Small intestine (tissue), 7 donors: ENCODE data around the gene RBM6. TPM values are rescaled to one million over a fixed set of nuclear protein-coding genes. Genes with fewer than 3 reads are reported as not detected.

Experiments used
- DNase-seq, 2 donors: peaks; one replicate each; pipeline versions ENCODE4 v3.0.0 to v3.0.0-alpha.2; 2013
- FAIRE-seq: peaks from 2 replicates; lab custom pipeline; 2012; peaks lifted over from hg19 to GRCh38; lab: Jason Lieb, UNC
- H3K27ac ChIP-seq, 3 donors: one replicate each; pipeline ENCODE4 v1.5.1; 2013; ENCODE audit warnings: low read length in 2 of 3, mild to moderate bottlenecking in 2 of 3, control low read depth in 1 of 3, inconsistent platforms in 1 of 3, low read depth in 1 of 3, moderate library complexity in 1 of 3
- H3K27me3 ChIP-seq, 3 donors: one replicate each; pipeline ENCODE4 v1.6.1; 2013; ENCODE audit warnings: low read length in 3 of 3, inconsistent platforms in 1 of 3; ENCODE audit not compliant: control insufficient read depth in 3 of 3, insufficient read depth in 3 of 3
- H3K36me3 ChIP-seq, 3 donors: one replicate each; pipeline ENCODE4 v1.6.1; 2013; ENCODE audit warnings: low read length in 3 of 3, inconsistent platforms in 1 of 3, low read depth in 1 of 3, mild to moderate bottlenecking in 1 of 3, moderate library complexity in 1 of 3; ENCODE audit not compliant: control insufficient read depth in 3 of 3, insufficient read depth in 2 of 3
- H3K4me1 ChIP-seq, 3 donors: one replicate each; pipeline ENCODE4 v1.6.1; 2013; ENCODE audit warnings: low read length in 2 of 3, inconsistent platforms in 1 of 3, low read depth in 1 of 3, mild to moderate bottlenecking in 1 of 3, moderate library complexity in 1 of 3; ENCODE audit not compliant: control insufficient read depth in 3 of 3, insufficient read depth in 2 of 3
- H3K4me3 ChIP-seq, 3 donors: one replicate each; pipeline ENCODE4 v1.5.1; 2013; ENCODE audit warnings: low read length in 3 of 3, control low read depth in 1 of 3, inconsistent platforms in 1 of 3, low read depth in 1 of 3, mild to moderate bottlenecking in 1 of 3, moderate library complexity in 1 of 3
- H3K9me3 ChIP-seq, 2 donors: one replicate each; pipeline ENCODE4 v1.6.1; 2013; ENCODE audit warnings: low read depth in 1 of 2, low read length in 1 of 2; ENCODE audit not compliant: control insufficient read depth in 2 of 2, insufficient read depth in 1 of 2
- WGBS, 3 donors: extraction: QIAGEN DNeasy Blood & Tissue Kit; methylation state at CpG; one replicate each; pipeline ENCODE4 v1.1.7; 2013; 5-methylcytosine and 5-hydroxymethylcytosine counted together
- polyA plus RNA-seq, 4 donors: library from polyadenylated mRNA; stranded (reverse) in 3 of 4; unstranded in 1 of 4; fragments of 200-250 nt in 3 of 4; fragments of 120-200 nt in 1 of 4; gene quantifications; one replicate each; pipeline versions ENCODE4 v1.2.1 to v1.2.3, GENCODE V29; 2013
- donor health status: healthy with polysubstance abuse.
- donor health status: control.
- donor health status: control.
- donor health status: Bipolar disorder and iron deficiency.
- donor health status: healthy.

Gene RBM6
- polyA plus RNA-seq, 4 donors = 61.0 to 409 (median 167) TPM

DNA sequence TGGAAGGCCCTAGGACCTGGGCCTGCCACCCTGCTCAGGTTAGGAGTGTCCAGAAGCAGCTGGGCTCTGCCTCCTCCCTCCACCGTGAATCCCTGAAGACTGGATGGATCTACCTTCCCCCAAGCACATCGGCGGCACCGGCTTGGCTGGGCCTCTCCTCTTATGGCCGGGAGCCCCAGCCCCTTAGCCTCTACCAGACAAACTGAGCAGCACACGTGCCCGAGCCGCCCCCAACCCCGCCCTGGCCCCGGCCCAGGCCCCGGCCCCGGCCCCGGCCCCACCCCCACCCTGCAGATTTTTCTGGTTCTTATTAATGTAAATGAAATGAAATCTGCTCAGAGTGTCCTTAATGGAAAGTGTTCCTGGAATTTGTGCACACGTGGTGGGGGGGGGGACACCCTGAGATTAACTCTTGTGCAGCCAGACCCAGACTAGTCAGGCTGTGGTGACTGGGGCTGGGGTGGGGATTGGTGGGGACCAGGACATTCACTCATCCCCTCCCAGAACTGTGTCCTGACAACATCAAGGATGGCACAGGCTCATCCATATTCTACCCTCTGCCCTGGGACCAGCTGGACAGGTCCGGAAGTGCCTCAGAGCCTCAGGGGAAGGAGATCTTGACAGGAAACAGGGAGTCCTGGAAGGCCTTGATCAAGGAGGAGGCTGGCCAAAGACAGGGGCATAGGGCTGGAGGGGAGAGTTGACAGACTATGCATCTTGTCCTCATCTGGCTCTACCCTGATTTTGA is 184.3 kb downstream of the RBM6 start:
- H3K9me3 ChIP-seq = no peaks in the 10 kb centered on the region
- WGBS, 3 donors = 20 to 34% (median 24%) methylated on average over 15 of the region's 15 CpGs
- H3K4me3 ChIP-seq = no peak overlapping the region
- H3K36me3 ChIP-seq = peaks cover 0 to 34% (median 2%) of the 10 kb centered on the region in 3 donors
- FAIRE-seq (no peak), DNase-seq (no peak)
- H3K4me1 ChIP-seq = peaks cover 2 to 35% (median 10%) of the 10 kb centered on the region in 3 donors
- no peak overlapping the region for H3K27ac ChIP-seq
- peaks cover 0 to 12% (median 0%) of the 10 kb centered on the region in 3 donors for H3K27me3 ChIP-seq

DNA sequence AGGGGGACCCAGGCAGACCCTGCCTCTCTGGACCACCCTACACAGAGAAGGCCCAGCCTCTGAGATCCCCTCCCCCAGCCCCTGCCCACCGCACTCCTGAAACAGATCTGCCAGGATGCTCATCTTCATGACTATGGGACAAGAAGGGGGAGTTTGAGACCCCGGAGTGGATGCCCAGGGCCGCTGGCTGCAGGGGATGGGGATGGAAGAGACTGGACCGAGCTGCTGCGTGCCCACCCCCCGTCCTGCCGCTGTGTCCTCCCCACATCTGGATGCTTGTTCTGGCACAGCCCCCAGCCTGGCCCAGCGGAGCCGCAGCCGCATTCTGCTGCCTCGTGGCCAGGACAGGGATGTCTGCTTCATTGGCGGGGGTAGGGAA is 184.8 kb downstream of the RBM6 start:
- FAIRE-seq = no peak
- 54 to 84% (median 83%) methylated on average over 12 of the region's 12 CpGs for WGBS, 3 donors
- Histone ChIP-seq H3K27ac (no peak overlapping the region), H3K4me1 (peaks cover 2 to 35% (median 10%) of the 10 kb centered on the region in 3 donors), H3K9me3 (no peaks in the 10 kb centered on the region), H3K4me3 (no peak overlapping the region), H3K36me3 (peaks cover 0 to 29% (median 2%) of the 10 kb centered on the region in 3 donors), H3K27me3 (peaks cover 0 to 12% (median 0%) of the 10 kb centered on the region in 3 donors)
- no peak for DNase-seq

DNA sequence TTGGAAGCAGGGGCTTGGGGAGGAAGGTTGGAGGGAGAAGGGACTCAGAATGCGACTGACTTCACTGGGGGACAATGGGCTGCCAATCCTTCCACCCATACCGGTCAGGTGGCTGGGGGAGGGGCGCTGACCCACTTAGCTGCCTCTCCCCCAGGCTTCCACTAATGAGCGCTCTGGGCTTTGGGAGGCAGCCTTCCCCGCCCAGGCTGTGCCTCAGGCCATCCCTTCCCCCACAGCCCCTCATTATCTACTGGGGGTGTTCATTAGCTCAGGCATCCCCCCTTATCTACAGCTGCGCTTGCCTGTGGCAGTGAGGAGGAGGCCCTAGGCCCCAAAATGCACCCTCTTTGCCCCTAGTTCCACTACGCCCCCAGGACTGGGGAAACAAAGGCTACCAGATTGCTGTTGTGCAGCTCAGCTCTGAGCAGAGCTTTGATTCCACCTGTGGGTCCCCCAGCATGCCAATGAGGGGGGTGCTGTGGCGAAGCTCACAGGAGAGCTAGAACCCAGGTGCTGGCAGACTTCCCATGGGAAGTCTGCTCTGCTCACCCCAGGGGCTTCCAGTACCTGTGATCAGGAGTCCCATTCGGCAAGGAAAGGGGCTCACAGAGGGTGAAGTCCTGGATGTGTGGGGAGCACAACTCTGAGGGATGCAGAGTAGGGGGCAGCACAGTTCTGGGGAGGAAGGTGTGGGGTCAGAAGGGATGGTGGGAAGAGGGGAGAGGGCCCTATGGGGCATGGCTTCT is 185.8 kb downstream of the RBM6 start:
- peaks cover 0 to 15% (median 0%) of the 10 kb centered on the region in 3 donors for H3K27me3 ChIP-seq
- H3K27ac ChIP-seq = peak overlapping the region in 1 of 3 donors; percentile 23
- peaks cover 2 to 35% (median 10%) of the 10 kb centered on the region in 3 donors for H3K4me1 ChIP-seq
- WGBS, 3 donors = 64 to 84% (median 64%) methylated on average over 8 to 9 of the region's 9 CpGs
- FAIRE-seq = no peak
- no peak for DNase-seq
- H3K36me3 ChIP-seq = peaks cover 0 to 20% (median 0%) of the 10 kb centered on the region in 3 donors
- H3K9me3 ChIP-seq = no peaks in the 10 kb centered on the region
- H3K4me3 ChIP-seq = no peak overlapping the region

DNA sequence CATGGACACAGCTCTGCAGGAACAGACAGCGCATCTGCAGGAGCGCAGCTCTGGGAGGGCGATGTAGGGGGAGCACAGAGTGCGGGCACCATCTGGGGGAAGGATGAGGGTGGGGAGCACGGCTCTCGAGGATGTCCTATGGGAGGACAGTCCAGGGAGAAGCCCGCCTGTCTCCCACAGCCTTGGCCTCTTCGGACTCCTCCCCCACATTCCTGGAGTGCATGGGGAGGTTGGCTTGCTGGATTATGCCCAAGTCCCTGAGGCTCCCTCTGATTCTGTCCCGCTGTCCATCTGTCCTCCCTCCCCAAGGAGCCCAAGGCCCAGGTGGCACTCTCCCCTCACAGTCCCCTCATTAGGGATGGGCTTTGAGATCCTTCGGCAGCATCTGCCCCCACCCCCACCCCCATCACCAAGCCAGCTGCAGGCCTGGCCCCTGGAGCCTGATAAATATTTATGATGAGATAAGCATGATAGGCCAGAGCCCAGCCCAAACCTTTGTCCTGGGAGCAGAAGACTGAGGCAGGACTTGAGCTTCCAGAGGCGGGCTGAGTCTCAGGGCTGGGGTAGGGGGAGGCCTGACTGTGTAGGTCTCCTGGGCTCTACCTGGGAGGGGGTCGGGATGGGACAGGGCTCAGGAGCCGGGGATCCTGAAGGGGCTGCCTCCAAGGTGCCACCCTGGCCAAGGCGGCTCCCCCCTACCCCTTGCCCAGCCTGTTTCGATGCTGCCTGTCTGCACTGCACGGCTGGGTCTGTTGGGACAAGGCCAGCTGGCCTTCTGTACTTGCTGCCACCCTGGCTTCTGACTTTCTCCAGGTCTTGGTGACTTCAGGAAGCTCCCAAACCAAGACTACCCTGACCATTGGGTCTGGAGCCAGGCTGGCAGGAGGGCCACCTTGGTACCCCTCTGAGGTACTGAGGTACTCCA is 186.6 kb downstream of the RBM6 start:
- no peak overlapping the region for H3K4me3 ChIP-seq
- peaks cover 0 to 21% (median 0%) of the 10 kb centered on the region in 3 donors for H3K27me3 ChIP-seq
- peak overlapping the region in 2 of 3 donors; percentile 23 to 42 for H3K27ac ChIP-seq
- H3K36me3 ChIP-seq = peaks cover 0 to 12% (median 0%) of the 10 kb centered on the region in 3 donors
- FAIRE-seq (no peak), DNase-seq (peak; percentile 45 to 77)
- H3K9me3 ChIP-seq = no peaks in the 10 kb centered on the region
- peaks cover 2 to 35% (median 10%) of the 10 kb centered on the region in 3 donors for H3K4me1 ChIP-seq
- WGBS, 3 donors = 32 to 48% (median 44%) methylated on average over 15 to 16 of the region's 16 CpGs

Other genes starting within 250 kb of the RBM6 start
- gene AMIGO3, start 220.5 kb upstream of the RBM6 start, polyA plus RNA-seq = 1 to 10 TPM in 1 of 4 donors, under 1 TPM in 2, not detected in 1; 0.81 to 1.1 (median 0.84) TPM
- gene GMPPB, start 216.2 kb upstream of the RBM6 start, polyA plus RNA-seq = 10 to 100 TPM; 18.1 to 47.1 (median 21.2) TPM
- 10 to 100 TPM; 14.8 to 27.1 (median 18.2) TPM for gene IP6K1, start 153.6 kb upstream of the RBM6 start, polyA plus RNA-seq
- gene CDHR4, start 140.3 kb upstream of the RBM6 start, polyA plus RNA-seq = under 1 TPM in 1 of 4 donors, not detected in 3; 0.15 TPM
- gene INKA1, start 136.9 kb upstream of the RBM6 start, polyA plus RNA-seq = 1 to 10 TPM in 3 of 4 donors, under 1 TPM in 1; 0.67 to 2.9 (median 2.4) TPM
- 100 to 1,000 TPM in 1 of 4 donors, 10 to 100 TPM in 3; 27.7 to 160 (median 69.3) TPM for gene UBA7, start 126.2 kb upstream of the RBM6 start, polyA plus RNA-seq
- 1 to 10 TPM; 1.4 to 8.1 (median 5.5) TPM for gene TRAIP, start 83.6 kb upstream of the RBM6 start, polyA plus RNA-seq
- 10 to 100 TPM in 1 of 4 donors, under 1 TPM in 2, not detected in 1; 0.15 to 32.1 (median 0.81) TPM for gene CAMKV, start 70.2 kb upstream of the RBM6 start, polyA plus RNA-seq
- gene MST1R, start 36.3 kb upstream of the RBM6 start, polyA plus RNA-seq = 100 to 1,000 TPM in 2 of 4 donors, 10 to 100 TPM in 2; 46.8 to 145 (median 84.5) TPM
- 10 to 100 TPM; 15.9 to 48.1 (median 29.9) TPM for gene MON1A, start 10.3 kb upstream of the RBM6 start, polyA plus RNA-seq
- gene RBM5, start 148.8 kb downstream of the RBM6 start, polyA plus RNA-seq = 100 to 1,000 TPM in 1 of 4 donors, 10 to 100 TPM in 3; 57.1 to 216 (median 84.3) TPM
- 10 to 100 TPM in 1 of 4 donors, 1 to 10 TPM in 3; 3.0 to 35.7 (median 4.3) TPM for gene SEMA3F, start 215.2 kb downstream of the RBM6 start, polyA plus RNA-seq